ENCODE results near the gene ZNF346.

ZNF346 gene

GRCh38 chr5:177070536-177071191 is 48.2 kb downstream of the ZNF346 start:
- no peak for DNase-seq (ENCODE audit: low spot score)

DNA sequence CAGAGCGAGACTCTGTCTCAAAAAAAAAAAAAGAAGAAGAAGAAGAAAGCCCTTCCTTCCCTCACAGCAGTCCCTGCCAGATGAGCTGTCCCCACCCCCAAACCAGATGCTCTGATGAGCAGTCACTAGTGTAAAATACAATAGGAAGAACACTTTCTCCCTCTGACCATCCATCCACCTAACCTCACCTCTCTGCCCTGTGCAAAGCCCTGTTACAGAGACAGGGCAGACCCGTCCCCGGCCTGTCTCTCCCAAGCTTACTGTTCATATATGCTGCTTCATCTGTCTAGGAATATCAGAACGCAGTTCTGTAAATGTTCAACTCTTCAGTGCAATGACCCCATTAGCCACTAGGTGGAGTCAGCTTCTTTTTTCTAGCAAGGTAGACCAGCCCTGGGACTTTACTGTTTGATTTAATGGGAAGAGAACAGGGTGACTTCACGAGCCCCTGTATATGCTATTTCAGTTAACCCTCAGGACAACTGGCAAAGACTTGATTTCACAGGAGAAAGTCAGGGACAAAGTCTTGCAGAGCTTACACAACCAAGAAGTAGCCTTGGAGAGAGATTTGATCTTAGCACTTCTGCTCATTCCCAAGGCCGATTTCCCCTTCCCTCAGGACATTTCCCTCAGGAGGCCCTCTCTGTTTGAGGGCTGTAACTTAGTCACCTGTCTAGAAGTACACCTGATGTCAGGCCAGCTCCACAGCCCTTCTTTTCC is 49.3 kb downstream of the ZNF346 start:
- peak; percentile 89 for DNase-seq (ENCODE audit: low spot score)

GRCh38 chr5:177077335-177077734 is 54.8 kb downstream of the ZNF346 start:
- no peak for DNase-seq (ENCODE audit: low spot score)

GRCh38 chr5:177079606-177080005 is 57.1 kb downstream of the ZNF346 start:
- DNase-seq (ENCODE audit: low spot score): no peak

DNA sequence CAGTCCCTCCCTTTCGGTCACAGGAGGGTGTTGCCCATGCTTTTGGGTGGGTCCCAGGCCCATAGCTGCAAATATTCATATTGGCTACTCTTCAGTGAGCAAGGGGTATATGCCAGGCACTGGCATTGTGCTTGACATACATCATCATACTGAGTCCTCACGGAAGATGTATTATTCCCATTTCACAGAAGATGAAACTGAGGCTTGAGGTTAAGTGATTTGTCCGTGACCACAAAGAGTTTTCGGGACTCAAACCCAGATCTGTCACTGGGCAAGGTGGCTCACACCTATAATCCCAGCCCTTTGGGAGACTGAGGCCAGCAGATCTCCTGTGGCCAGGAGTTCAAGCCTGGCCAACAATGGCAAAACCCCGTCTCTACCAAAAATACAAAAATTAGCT is 57.8 kb downstream of the ZNF346 start:
- DNase-seq (ENCODE audit: low spot score): no peak

DNA sequence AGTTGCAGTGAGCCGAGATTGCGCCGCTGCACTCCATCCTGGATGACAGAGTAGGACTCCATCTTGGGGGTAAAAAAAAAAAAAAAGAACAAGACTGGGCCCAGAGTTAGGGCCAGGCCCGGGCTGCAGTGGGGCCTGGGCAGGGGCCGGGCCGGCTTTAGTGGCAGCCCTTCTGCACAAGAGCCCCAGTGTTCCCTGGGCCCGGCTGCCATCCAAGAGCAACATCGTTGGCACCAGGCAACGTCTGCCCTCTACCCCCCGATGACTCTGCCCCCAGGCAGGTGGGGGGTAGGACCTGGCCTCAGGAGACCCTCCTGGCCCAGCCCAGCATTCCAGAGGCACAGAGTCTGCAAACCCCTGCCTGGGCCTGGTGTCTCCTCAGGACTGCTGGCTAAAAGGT is 59.4 kb downstream of the ZNF346 start:
- DNase-seq (ENCODE audit: low spot score): no peak

DNA sequence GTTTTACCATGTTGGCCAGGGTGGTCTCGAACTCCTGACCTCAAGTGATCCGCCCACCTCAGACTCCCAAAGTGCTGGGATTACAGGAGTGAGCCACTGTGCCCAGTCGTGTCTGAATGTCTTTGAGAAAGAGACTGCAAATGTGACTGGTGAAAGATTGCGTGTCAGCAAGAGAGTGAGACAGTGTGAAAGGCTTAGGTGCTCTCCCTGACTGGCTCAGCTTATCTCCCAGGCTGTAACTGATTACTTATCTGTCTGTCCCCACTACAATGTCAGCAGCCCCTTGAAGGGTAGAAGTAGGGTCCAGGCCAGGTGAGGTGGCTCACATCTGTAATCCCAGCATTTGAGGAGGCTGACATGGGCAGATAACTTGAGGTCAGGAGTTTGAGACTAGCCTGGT is 60.9 kb downstream of the ZNF346 start:
- DNase-seq (ENCODE audit: low spot score): no peak

- no peak for DNase-seq (ENCODE audit: low spot score)
These were observed 61.7 kb downstream of the ZNF346 start for GRCh38 chr5:177084175-177084574.

DNA sequence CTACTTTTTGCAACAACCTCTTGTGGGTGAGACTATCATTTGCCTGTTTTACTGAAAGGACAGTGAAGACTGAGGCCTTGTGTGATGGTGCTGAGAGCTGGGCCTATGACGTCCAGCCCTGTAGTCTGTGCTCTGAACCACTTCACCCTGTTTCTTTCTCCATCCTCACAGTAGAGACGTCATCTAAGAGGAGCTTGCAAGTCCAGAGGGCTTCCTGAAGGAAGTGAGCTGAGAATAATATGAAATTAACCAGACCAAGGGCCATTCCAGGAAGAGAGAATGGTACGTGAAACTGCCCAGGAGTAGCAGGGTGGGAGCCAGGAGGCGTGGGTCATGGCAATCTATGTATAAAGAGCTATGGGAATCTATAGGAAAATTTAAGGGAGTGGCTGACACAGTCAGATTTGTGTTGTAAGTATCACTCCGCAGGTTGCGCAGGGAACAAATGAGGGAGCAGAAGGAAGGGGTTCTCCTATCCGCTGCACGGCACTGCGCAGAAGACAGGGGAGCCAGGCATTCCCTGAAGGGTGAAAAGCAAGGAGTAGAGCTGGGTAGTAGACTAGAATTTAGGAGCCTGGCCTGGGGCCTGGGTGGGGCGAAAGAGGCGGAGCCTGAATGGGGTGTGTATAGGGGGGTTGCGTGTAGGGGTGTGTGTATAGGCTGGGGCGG is 63.6 kb downstream of the ZNF346 start:
- no peak for DNase-seq (ENCODE audit: low spot score)

DNA sequence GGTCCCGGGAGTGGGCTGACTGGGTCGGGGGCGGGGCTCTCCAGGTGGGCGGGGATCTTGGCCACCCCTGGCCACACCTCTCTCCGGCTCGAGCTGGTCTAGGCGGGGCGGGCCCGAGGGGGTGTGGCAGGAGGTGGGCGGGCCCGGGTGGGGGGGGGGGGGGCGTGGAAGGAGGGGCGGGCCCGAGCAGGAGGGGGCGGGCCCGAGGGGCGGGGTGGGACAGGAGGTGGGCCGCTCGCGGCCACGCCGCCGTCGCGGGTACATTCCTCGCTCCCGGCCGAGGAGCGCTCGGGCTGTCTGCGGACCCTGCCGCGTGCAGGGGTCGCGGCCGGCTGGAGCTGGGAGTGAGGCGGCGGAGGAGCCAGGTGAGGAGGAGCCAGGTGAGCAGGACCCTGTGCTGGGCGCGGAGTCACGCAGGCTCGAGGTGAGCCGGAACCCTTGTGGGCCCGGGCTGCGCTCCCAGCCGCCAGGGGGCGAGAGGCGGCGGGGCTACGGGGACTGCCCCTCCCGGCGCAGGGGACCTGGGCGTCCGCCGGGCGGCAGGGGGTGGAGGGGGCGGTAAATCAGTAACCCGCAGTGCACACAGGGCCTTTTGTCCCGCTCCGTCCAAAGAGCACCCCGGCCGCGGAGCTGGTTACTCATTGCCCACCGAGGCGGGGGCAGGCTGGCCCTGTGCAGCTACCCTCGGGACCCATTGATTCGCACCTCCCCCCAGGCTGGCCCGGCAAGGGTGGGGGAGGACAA is 64.3 kb downstream of the ZNF346 start, which contains the start of gene FGFR4:
FGFR4 (plus strand) TSS at position 262 of the 744 bp plus-strand sequence. CDS start 2,688 bp downstream, outside the sequence.
- DNase-seq (ENCODE audit: low spot score): peak; percentile 94

DNA sequence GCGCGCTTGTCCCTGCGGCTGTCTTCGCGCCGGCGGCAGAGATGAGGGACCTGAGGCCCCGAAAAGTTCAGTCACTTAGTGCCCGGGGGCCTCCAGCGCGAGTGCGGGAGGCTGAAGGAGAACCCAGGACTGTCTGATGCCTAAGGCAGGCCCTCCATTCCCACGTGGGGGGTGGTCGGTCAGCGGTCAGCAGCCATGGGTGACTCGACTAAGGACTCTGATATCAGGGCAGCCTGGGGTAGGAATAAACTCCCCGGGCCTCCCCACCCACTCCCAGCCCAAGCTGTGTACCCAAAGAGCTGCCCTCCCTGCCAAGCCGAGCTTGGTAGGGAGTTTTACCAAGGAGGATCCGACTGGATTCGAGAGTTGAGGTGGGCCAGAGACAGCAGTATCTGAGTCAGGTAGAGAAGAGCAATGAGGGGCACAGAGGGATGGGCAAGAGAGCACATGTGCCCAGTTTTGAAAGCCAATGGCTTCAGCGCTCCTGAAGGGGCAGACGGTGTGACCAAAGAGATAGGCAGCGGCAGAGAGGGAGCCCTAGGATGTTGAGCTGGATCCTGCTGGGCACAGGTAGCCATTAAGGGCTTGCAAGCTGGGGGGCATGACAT is 65.0 kb downstream of the ZNF346 start:
- peak; percentile 53 for DNase-seq (ENCODE audit: low spot score)

- DNase-seq (ENCODE audit: low spot score): no peak
These were observed 66.6 kb downstream of the ZNF346 start for GRCh38 chr5:177089127-177089526.

DNA sequence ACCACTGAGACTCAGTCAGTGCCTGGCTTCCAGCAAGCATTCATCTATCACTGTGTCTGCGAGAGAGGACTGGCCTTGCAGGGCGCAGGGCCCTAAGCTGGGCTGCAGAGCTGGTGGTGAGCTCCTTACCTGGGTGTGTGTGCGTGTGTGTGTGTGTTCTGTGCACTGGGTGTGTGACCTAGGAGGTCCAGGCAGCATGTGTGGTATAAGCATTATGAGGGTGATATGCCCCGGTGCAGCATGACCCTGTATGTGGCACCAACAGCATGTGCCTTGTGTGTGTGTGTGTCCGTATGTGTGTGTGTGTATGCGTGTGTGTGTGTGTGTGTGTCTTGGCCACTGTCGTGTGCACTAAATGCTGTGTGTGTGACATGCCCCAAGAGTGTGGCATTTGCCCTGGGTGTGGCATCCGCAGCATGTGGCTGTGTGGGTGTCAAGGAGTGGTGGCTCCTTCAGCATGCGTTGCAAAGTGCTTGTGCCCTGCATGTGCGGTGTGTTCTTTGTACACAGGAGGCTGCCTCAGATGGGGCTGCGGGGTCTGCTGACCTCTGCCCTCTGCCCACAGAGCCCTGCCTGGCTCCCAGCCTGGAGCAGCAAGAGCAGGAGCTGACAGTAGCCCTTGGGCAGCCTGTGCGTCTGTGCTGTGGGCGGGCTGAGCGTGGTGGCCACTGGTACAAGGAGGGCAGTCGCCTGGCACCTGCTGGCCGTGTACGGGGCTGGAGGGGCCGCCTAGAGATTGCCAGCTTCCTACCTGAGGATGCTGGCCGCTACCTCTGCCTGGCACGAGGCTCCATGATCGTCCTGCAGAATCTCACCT is 67.5 kb downstream of the ZNF346 start:
- DNase-seq (ENCODE audit: low spot score): peak; percentile 46

GRCh38 chr5:177090813-177091212 is 68.3 kb downstream of the ZNF346 start:
- DNase-seq (ENCODE audit: low spot score): no peak

DNA sequence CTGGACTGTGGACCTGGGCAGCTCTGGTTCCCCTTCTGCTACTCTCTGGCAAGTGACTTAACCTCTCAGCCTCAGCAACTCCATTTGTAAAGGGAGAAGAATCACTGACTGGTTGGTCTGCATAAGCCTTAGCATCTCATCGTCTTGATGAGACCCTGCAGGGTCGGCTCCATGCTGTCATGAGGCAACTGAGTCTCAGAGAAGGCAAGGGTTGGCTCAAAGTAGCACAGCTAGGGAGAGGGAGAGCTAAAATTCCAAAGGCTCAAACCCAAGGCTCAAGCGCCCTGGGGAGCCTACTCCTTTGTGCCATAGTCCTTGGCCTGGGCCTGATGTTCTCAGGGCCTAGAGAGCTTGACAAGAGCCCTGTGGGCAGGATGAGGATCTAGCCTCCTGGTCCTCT is 68.7 kb downstream of the ZNF346 start:
- no peak for DNase-seq (ENCODE audit: low spot score)

DNA sequence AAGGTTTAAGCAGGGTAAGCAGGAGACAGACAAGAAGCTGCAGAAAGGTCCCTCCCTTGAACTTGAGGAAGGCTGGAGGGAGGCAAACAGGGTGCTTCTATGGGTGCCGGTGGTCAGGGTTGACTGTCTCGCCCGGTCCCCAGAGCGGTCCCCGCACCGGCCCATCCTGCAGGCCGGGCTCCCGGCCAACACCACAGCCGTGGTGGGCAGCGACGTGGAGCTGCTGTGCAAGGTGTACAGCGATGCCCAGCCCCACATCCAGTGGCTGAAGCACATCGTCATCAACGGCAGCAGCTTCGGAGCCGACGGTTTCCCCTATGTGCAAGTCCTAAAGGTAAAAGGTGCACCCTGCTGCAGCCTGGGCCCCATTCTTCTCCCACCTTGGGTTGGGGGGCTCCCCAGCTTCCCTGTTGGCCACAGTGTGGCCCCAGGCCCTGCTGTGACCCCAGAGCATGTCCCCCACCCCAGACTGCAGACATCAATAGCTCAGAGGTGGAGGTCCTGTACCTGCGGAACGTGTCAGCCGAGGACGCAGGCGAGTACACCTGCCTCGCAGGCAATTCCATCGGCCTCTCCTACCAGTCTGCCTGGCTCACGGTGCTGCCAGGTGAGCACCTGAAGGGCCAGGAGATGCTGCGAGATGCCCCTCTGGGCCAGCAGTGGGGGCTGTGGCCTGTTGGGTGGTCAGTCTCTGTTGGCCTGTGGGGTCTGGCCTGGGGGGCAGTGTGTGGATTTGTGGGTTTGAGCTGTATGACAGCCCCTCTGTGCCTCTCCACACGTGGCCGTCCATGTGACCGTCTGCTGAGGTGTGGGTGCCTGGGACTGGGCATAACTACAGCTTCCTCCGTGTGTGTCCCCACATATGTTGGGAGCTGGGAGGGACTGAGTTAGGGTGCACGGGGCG is 69.9 kb downstream of the ZNF346 start:
- DNase-seq (ENCODE audit: low spot score): no peak

GRCh38 chr5:177093082-177093712 is 70.7 kb downstream of the ZNF346 start:
- DNase-seq (ENCODE audit: low spot score): no peak

DNA sequence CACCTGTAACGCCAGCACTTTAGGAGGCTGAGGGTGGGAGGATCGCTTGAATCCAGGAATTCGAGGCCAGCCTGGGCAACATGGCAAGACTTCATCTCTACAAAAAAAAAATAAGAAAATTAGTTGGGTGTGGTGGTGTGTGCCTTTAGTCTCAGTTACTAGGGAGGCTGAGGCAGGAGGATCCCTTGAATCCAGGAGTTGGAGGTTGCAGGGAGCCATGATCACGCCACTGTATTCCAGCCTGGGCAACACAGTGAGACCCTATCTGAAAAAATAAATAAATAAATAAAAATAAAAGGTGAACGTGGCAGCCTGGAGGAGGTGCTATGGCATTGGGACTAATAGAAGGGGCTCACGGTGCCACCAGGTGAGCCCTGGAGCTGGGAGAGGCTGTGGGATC is 71.3 kb downstream of the ZNF346 start:
- no peak for DNase-seq (ENCODE audit: low spot score)

GRCh38 chr5:177094224-177095087 is 72.0 kb downstream of the ZNF346 start:
- DNase-seq (ENCODE audit: low spot score): no peak
